A549 treated with AZD9567 at 1 μM for 4 hours (cell line): ENCODE results near the gene TRIM27. TPM values are rescaled to one million over a fixed set of nuclear protein-coding genes. Genes with fewer than 3 reads are reported as not detected.

ENCODE experiments used
- total RNA-seq: library from RNA; stranded (reverse); fragments of 200-300 nt; extraction: Qiagen RNA extraction; gene quantifications from 5 replicates; pipeline ENCODE4 v1.2.3, GENCODE V29; 2022; ENCODE audit not compliant: insufficient read depth

The TRIM27 gene, protein sequence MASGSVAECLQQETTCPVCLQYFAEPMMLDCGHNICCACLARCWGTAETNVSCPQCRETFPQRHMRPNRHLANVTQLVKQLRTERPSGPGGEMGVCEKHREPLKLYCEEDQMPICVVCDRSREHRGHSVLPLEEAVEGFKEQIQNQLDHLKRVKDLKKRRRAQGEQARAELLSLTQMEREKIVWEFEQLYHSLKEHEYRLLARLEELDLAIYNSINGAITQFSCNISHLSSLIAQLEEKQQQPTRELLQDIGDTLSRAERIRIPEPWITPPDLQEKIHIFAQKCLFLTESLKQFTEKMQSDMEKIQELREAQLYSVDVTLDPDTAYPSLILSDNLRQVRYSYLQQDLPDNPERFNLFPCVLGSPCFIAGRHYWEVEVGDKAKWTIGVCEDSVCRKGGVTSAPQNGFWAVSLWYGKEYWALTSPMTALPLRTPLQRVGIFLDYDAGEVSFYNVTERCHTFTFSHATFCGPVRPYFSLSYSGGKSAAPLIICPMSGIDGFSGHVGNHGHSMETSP
- total RNA-seq = 34.8 to 47.7 TPM (median 45.0 TPM) in 5 replicates

GRCh38 chr6:28923318-28924102 lies at the start of gene TRIM27:
TRIM27 (minus strand) TSS chr6:28923985; CDS start chr6:28923632, 353 bp downstream.

Other genes starting within 250 kb of the TRIM27 start
- 0.15 to 0.25 TPM (median 0.19 TPM) in 4 of 5 replicates, not detected in the other for gene ZNF311, start 81.3 kb upstream of the TRIM27 start, total RNA-seq
- gene OR2W1, start 121.2 kb upstream of the TRIM27 start, total RNA-seq = not detected in 5 replicates
- gene OR2B3, start 163.3 kb upstream of the TRIM27 start, total RNA-seq = not detected in 5 replicates
- gene OR2J1, start 175.5 kb upstream of the TRIM27 start, total RNA-seq = not detected in 5 replicates
- gene OR2J3, start 184.1 kb upstream of the TRIM27 start, total RNA-seq = not detected in 5 replicates
- not detected in 5 replicates for gene OR2J2, start 246.9 kb upstream of the TRIM27 start, total RNA-seq